GM18498 (cell line): ENCODE measurements around the gene KYAT1.
"Not testable (repeated sequence)": the region's sequence is repeated elsewhere in the genome, so short reads cannot be mapped to it uniquely, and the experiment has no call there.

Experiments used
- ATAC-seq: cut with Tn5 transposase; IDR thresholded peaks from one replicate; pipeline ENCODE4 v1.9.1; 2021; ENCODE audit warnings: mild to moderate bottlenecking, moderate library complexity; ENCODE audit not compliant: unreplicated experiment

Gene KYAT1

DNA sequence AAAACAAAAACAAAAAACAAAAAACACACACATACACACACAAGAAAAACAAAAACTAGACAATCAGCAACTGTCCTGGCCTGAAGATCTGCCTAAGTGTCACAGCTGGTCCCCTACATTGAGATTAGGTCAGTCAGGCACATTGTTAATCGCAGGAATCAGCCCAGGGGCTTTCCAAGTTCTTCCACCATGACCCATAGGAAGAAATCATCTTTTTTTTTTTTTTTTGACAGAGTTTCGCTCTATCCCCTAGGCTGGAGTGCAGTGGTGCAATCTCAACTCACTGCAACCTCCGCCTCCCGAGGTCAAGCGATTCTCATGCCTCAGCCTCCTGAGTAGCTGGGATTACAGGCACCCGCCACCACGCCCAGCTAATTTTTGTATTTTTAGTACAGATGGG, 38.6 kb downstream of the KYAT1 start:
- ATAC-seq, result not testable (repeated sequence)

GRCh38 chr9:128841694-128842492, 39.9 kb downstream of the KYAT1 start:
- ATAC-seq, result no peak

- ATAC-seq, result no peak
Measured at GRCh38 chr9:128840524-128840923, 41.2 kb downstream of the KYAT1 start.

GRCh38 chr9:128838338-128838737, 43.4 kb downstream of the KYAT1 start:
- no peak for ATAC-seq

DNA sequence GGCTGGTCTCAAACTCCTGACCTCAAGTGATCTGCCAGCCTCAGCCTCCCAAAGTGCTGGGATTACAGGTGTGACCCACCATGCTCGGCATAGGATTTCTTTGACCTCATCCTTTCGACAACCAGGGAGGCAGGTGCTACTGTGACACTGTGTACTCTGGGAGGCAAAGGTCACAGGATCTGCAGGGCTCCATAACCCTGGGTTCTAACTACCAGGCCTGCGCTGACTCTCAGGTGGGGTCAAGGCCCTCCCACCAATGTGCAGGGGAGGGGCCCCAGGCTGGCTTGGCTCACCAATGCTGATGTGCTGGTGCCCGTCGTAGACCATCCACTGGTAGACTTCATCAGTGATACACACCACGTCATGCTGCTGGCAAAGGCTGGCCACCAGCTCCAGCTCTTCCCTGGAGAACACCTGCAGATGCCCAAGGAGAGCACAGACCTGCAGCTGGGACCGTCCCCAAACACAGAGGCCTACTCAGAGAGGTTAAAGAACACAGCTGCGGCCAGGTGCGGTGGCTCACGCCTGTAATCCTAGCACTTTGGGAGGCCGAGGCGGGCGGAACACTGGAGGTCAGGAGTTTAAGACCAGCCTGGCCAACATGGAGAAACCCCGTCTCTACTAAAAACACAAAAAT, 45.1 kb downstream of the KYAT1 start:
- no peak for ATAC-seq

DNA sequence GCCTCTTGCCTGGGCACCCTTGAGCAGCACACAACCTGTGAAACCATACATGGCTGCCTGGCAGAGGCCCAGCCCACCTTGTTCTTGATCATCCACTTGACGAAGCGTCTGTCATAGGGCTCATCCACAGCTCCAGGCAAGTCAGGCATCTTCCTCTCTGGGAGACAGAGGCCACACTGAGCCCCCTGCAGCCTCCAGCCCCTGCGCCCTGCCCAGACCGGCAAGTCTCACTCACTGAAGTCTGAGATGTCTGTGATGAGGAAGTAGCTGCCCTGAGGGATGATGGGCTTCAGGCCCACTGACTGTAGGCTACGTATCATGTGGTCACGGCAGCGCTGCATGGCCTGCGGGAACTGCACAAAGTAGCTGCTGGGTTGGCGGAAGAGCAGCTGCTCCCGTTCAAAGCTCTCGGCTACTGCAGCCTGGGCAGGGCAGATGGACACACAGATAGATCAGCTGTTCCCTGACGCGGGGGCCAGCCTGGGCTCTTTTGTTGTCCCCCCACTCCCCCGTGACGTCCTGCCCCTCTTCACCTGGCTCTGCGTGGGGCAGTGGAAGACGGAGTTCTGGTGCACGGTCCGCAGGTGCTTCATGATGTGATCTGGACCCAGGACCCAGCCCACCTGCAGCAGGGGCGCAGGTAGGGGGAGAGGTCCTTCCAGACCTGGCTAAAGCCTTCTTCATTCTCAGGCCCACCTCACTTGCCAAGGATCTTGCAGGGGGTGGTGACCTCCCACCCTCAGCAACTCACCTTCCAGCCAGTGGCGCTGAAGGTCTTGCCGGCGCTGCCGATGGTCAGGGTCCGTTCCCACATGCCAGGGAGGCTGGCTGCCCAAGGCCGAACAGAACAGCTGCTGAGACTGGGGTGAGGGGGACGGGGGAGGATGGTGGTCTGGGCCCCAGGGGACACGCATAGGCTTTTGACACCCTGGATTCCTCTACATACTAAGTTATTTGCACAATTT, 46.2 kb downstream of the KYAT1 start:
- ATAC-seq, result no peak

DNA sequence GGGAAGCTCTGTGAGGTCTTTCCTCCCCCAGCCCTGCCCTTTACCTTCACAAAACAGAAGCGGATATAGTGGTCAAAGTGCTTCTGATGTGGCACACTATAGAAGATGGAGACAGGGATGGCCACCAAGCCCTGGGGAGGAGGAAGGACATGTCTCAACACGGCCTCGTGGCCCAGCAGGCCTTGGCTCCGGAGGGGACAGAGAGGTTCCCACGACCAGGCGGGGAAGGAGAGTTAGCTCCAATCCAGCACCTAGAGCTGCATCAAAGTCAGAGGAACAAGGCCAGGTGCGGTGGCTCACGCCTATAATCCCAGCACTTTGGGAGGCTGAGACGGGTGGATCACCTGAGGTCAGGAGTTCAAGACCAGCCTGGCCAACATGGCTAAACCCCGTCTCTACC, 48.1 kb downstream of the KYAT1 start:
- ATAC-seq, result no peak

DNA sequence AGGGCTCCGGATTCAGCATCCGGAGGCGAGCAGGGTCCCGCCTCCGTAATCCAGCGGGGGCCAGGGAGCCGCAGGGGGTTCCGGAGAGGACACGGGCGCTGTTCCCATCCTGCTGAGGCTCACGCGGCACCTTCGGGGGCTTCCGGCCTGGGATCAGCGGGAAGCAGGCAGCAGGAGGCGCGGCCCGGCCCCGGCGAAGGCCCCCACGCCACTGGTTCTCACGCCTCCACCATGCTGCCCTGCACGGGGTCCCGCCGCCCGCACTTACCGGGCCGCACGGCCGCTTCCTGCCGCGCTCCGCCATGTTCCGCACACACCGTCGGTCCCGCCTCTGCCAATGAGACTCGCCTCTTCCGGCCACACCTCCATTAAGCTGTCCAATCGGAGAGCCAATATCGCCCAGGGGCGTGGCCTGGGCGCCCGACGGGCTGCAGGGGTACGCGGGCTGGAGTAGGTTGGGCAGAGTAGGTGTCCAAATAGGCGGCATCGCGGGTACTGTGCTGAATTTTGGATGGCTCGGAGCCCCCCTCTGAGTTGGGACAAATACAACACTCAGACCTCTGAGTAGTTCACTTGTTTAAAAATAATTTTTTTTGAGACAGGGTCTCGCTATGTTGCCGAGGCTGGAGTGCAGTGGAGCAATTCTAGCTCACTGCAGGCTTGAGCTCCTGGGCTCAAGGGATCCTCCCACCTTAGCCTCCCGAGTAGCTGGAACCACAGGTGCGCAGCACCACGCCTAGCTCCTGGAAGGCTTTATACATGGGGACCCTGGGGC, 52.1 kb downstream of the KYAT1 start, which contains the start of gene SPOUT1:
Gene SPOUT1, minus strand, starts transcription at position 318 of the 775 bp plus-strand sequence. Its CDS starts 14 bp downstream, at position 304.
- peak; percentile 96 for ATAC-seq

DNA sequence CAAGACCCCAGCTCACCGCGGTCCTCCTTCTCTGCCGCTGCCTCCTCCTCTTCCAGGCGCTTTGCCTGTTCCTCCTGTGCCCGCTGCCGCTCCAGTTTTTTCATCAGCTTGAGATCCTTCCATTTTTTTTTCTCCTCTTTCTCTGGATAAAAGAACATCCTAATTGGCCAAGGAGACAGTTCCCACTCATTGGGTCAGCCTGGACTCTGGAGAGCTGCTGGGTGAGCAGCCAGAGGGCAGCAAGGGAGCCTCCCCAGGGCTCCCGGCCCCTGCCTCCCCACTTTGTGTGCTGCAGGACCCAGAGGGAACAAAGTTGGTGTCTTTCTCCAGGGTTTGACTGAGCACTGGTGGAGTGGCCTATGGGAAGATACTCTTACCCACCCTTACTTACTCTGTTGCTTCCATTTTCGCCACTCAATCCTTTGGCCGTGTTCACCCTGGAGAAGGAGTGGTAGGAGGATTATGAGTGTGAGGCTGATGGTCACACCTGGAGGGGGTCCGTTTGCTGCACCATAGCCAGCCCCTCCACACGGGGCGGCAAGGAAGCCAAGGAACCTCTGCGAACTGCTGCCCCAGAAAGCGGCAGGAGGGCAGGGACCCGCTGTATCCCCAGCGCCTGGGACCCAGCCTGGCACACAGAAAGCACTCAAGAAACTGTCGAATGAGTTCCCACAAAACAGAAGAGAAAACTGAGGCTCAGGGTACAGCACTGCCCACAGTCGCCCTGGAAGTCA, 52.9 kb downstream of the KYAT1 start:
- ATAC-seq, result peak; percentile 15

- ATAC-seq, result no peak
Measured at GRCh38 chr9:128828267-128828666, 53.5 kb downstream of the KYAT1 start.

DNA sequence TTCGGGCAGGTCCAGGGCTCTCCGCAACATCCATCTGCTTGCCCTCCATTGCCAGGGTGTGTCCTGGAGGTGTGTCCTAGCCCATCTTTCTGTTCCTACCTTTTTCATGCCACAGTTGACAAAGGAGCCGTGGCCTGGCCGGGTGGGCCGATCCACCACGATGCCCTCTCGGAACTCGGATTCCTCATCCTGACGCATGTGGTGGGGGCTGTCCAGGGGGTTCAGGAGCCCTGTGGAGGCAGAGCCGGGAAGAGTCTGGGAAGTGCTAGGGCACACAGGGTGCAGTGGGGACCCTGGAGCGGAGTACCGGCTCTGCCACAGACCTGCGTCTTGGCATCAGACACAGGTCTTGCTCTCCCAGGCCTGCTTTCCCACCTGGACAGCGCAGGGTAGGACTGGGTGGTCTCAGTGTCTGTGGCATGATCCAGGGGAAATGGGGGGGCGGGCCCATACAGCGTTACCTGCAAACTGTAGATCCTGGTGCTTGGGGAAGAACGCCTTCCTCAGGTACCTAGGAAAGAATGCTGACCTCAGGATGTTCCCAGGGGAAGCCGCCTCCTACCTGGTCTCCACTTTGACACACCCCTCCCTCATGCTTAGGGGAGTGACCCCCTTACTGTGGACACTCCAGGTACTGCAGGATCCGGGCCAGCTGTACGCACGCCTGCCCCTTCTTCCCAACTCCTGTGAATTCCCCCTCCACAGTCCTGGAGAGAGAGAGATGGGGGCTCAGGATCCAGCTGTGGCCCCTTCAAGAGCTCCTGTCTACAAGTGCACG, 55.6 kb downstream of the KYAT1 start:
- ATAC-seq, result no peak

DNA sequence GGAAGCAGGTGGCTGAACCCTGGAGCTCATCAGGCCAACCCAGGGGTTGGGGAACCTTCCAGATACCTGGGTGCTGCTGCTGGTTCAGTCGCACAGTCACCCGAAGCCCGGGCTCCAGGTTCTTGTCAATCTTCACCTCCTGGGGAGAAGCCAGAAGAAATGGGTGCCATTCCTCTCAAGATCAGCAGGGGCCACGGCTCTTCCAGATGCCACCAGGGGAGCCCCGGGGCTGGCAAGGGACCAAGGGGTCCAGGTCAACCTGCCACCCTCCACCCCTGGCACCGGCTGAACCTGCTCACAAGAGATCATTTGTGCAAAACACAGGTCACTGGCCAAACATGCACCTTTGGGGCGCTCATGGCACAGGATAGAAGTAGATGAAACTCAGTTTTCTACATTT, 56.8 kb downstream of the KYAT1 start:
- no peak for ATAC-seq

DNA sequence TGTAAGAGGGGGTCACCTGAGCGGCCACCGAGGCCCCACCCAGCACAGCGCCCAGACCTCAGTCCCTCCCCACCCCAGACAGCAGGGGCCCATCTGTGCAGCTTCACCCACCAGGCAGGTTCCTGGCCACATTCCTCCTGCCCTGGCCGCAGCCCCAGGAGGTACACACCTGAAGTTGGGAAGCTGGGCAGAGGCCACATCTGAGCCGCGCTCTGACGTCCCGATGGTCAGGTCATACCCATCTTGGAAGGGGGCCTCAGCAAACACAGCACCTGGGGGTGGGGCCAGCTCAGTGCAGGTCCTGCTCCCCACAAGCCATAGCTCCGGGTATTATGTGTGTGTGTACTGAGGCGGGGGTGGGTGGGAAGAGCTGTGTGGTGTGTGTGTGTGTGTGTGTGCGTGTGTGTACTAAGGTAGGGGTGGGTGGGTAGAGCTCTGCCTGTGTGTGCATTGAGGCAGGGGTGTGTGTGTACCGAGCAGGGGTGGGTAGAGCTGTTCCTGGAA, 57.8 kb downstream of the KYAT1 start:
- ATAC-seq, result no peak

GRCh38 chr9:128823362-128823902, 58.3 kb downstream of the KYAT1 start:
- ATAC-seq, result no peak

DNA sequence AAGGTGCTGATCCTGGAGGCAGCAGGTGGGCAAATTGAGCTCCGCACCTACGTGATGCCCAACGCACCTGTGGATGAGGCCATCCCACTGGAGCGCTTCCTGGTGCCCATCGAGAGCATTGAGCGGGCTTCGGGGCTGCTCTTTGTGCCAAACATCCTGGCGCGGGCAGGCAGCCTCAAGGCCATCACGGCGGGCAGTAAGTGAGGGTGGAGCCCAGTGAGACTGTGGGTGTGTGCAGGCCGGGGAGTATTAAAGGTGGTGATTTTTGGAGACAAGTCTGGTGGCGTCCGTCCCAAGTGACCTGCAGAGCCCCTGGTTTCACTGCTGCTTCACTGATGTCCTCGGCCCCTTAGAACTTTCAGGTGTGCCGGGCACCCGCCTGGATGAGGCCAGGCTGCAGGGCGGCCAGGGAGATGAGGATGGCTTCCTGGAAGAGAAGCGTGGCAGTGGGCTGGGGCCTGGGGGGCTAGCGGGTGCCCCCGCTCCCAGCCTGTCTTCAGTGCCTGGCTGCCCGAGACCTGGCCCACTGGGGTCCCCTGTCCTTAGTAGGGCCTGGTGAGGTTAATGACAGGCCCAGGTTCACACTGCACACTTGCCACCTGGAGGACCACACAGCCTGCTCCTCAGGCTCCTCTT, 59.2 kb downstream of the KYAT1 start:
- ATAC-seq, result no peak

DNA sequence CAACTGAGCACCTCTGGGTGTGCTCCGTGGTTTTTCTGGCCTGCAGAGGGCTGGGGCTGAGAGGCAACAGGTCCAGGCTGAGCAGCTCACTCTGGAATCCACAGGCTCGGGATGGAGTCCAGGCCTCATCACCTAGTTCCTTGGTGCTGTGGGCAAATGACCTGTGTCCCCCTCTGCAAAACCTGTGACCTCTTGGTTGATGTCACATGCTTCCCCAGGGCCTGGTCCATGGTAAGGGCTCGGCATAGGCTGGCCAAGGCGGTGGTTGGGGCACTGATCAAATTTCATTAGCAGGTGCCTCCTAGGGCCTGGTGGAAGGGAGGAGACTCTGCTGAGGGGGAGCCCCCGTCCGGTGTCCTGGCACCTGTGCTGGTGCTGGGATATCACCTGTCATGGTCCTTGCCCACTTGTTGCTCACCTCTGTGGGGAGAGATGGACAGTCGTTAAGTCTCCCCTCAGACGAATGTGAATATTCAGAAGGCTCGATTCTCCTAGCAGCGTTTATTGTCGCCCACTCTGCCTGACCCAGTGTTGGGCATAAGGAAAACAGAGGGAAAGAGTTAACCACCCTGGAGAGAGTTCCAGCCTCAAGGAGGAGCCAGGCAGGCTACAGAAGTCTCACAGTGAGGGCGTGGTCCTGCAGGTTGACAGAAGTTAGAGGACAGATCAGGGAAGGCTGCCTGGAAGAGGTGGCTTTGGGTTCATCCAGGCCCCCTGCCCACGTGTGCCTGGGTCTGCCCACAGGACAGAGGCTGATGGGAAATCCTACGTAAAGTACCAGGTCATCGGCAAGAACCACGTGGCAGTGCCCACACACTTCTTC, 60.0 kb downstream of the KYAT1 start:
- ATAC-seq, result no peak
